ENCODE results near the gene TTC3. TPM values are rescaled to one million over a fixed set of nuclear protein-coding genes. Genes with fewer than 3 reads are reported as not detected.

The TTC3 gene
- total RNA-seq, 1 donor from 2014 or later, result 93.0 TPM

DNA sequence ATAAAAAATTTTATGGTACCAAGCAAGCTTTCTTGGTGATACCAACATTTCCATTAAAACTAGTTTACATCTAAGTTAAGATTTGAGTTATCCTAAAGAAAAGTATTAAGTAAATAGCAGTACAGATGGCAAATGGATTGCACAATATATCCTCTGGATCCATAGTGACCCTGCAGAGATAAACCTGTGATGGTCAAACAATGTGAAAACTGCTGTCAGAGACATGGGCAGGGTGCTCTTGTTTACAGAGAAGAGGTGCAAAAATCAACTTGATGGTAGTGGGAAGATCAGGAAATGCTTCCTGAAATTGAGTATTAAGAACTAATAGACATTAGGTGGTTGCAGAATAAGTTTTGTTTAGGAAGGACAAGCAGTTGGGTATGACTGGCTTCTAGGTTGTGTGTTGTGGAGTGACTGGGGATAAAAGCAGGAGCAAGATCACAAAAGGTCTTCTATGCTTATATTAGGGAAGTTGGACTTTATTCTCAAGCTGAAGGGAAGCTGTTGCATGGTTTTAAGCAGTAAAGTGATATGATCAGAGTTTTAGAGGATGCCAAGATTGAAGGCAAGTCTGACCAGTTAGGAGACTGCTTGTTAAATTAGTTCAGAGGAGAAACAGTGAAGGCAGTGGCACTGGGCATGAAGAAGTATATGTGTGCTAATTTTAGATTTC, 9.9 kb downstream of the TTC3 start:
- no peak for ATAC-seq
- Histone ChIP-seq H3K27ac (no peak overlapping the region), H3K36me3 (no peaks in the 10 kb centered on the region), H3K4me3 (no peak overlapping the region), H3K9me3 (no peaks in the 10 kb centered on the region), H3K27me3 (ENCODE audit: low read depth) (no peaks in the 10 kb centered on the region), H3K4me1 (peaks cover 17% of the 10 kb centered on the region)
- TF ChIP-seq, protein P1, sequence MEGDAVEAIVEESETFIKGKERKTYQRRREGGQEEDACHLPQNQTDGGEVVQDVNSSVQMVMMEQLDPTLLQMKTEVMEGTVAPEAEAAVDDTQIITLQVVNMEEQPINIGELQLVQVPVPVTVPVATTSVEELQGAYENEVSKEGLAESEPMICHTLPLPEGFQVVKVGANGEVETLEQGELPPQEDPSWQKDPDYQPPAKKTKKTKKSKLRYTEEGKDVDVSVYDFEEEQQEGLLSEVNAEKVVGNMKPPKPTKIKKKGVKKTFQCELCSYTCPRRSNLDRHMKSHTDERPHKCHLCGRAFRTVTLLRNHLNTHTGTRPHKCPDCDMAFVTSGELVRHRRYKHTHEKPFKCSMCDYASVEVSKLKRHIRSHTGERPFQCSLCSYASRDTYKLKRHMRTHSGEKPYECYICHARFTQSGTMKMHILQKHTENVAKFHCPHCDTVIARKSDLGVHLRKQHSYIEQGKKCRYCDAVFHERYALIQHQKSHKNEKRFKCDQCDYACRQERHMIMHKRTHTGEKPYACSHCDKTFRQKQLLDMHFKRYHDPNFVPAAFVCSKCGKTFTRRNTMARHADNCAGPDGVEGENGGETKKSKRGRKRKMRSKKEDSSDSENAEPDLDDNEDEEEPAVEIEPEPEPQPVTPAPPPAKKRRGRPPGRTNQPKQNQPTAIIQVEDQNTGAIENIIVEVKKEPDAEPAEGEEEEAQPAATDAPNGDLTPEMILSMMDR (IDR thresholded peaks at IDR 0.05), result no peak
- intact Hi-C loops (cut with DNase I), result no loop called here
- no peak for DNase-seq

GRCh38 chr21:37085726-37086125, 12.7 kb downstream of the TTC3 start:
- TF ChIP-seq, protein P1 (IDR thresholded peaks at IDR 0.05), result no peak
- DNase-seq, result no peak
- intact Hi-C loops (cut with DNase I), result no loop called here
- H3K4me1 ChIP-seq, result peaks cover 17% of the 10 kb centered on the region
- no peaks in the 10 kb centered on the region for H3K27me3 ChIP-seq (ENCODE audit: low read depth)
- H3K4me3 ChIP-seq, result no peak overlapping the region
- no peak for ATAC-seq
- no peaks in the 10 kb centered on the region for H3K9me3 ChIP-seq
- peaks cover 17% of the 10 kb centered on the region for H3K36me3 ChIP-seq
- H3K27ac ChIP-seq, result no peak overlapping the region

DNA sequence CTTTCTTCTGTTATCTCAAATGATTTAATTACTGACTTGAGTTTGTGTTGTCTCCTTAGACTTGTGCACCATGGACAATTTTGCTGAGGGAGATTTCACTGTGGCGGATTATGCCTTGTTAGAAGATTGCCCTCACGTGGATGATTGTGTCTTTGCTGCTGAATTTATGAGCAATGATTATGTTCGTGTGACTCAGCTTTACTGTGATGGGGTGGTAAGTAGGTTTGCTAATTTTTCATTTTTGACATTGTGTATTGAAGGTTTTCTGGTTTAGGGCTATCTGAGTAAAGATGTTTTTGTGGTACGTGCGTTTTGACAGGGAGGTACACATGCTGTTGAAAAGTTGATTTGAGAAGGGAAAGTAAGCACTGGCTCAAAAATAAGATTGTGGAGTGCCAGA, 14.1 kb downstream of the TTC3 start:
- Histone ChIP-seq H3K9me3 (no peaks in the 10 kb centered on the region), H3K27ac (no peak overlapping the region), H3K4me1 (peaks cover 17% of the 10 kb centered on the region), H3K36me3 (peaks cover 27% of the 10 kb centered on the region), H3K4me3 (no peak overlapping the region), H3K27me3 (ENCODE audit: low read depth) (no peaks in the 10 kb centered on the region)
- DNase-seq, result no peak
- TF ChIP-seq, protein P1 (IDR thresholded peaks at IDR 0.05), result peak; percentile 16
- no peak for ATAC-seq
- intact Hi-C loops (cut with DNase I), result no loop called here

DNA sequence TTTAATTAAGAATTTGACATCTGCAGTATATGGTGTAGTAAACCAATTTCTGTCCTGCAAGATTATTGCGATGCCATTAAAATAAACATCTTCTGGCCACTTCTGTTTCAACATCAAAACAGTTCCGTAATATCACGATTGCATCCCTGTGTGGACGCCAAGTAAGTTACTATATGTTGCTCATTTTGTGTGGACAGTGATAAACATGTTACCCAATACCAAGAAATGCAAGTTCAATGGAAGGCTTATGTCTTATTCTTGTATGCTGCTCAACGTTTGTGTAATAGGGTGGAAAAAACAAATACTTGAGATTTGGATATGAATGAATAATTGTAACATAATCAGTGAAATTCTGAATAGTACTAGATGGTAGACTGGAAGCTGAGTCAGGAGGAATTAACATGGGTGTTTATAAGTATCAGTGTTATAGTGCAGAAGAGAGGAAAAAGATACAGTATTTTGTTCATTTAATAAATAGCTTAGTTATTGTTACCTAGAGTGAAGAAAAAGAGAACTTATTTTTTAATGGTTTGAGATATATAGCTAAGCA, 15.2 kb downstream of the TTC3 start:
- DNase-seq (no peak), ATAC-seq (no peak)
- Histone ChIP-seq H3K36me3 (peaks cover 27% of the 10 kb centered on the region), H3K4me1 (peaks cover 7% of the 10 kb centered on the region), H3K27ac (no peak overlapping the region), H3K9me3 (no peaks in the 10 kb centered on the region), H3K4me3 (no peak overlapping the region), H3K27me3 (ENCODE audit: low read depth) (no peaks in the 10 kb centered on the region)
- intact Hi-C loops (cut with DNase I), result no loop called here
- TF ChIP-seq, protein P1 (IDR thresholded peaks at IDR 0.05), result no peak

DNA sequence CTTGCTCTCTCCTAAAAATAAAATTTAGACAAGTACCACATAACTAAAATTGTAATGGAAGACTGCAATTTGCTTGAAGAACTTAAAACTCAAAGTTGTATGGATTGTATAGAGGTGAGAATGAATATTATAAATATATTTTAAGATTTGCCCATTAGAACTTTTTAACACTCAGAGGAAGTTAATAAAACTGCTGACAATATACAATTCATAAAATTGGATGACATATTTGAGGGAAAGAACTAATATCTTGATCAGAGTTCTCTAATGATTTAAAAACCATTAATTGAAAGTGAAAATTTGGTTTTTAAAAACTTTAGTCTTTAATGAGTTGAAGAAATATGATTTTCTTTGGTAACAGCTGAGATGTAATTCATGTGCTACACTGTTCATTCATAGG, 20.9 kb downstream of the TTC3 start:
- DNase-seq, result no peak
- H3K36me3 ChIP-seq, result peaks cover 55% of the 10 kb centered on the region
- no peaks in the 10 kb centered on the region for H3K27me3 ChIP-seq (ENCODE audit: low read depth)
- TF ChIP-seq, protein P1 (IDR thresholded peaks at IDR 0.05), result no peak
- H3K9me3 ChIP-seq, result no peaks in the 10 kb centered on the region
- ATAC-seq, result no peak
- no peaks in the 10 kb centered on the region for H3K4me1 ChIP-seq
- H3K27ac ChIP-seq, result no peak overlapping the region
- no peak overlapping the region for H3K4me3 ChIP-seq
- intact Hi-C loops (cut with DNase I), result no loop called here
